Natural killer cell (primary cell): Measurements from ENCODE around the gene DGKD. TPM values are rescaled to one million over a fixed set of nuclear protein-coding genes. Genes with fewer than 3 reads are reported as not detected.

ENCODE experiments used
- ATAC-seq, 3 donors: fragments of 150-1000 bp in 2 of 3; fragments of 200-7000 bp in 1 of 3; cut with Tn5 transposase; 1 replicate in 1 of 3; 2 replicates in 2 of 3; pipeline ENCODE4 v1.10.0; 2021; ENCODE audit warnings: mild to moderate bottlenecking in 2 of 3, moderate library complexity in 2 of 3
- DNase-seq, 2 donors: peaks; one replicate each; pipeline versions ENCODE4 v3.0.0 to v3.0.0-alpha.2; 2013 to 2021; ENCODE audit warnings: mixed read lengths in 1 of 2
- H3K27ac ChIP-seq: one replicate; pipeline ENCODE4 v1.5.1; 2013; ENCODE audit warnings: mild to moderate bottlenecking, low read length
- H3K27me3 ChIP-seq: one replicate; pipeline ENCODE4 v1.6.1; 2013; ENCODE audit warnings: low read length; ENCODE audit not compliant: control insufficient read depth, insufficient read depth
- H3K36me3 ChIP-seq: one replicate; pipeline ENCODE4 v1.6.1; 2013; ENCODE audit warnings: low read length; ENCODE audit not compliant: control insufficient read depth, insufficient read depth
- H3K4me1 ChIP-seq: one replicate; pipeline ENCODE4 v1.6.1; 2013; ENCODE audit warnings: low read length; ENCODE audit not compliant: control insufficient read depth, insufficient read depth
- H3K4me3 ChIP-seq: one replicate; pipeline ENCODE4 v1.5.1; 2013; ENCODE audit warnings: low read length
- H3K9me3 ChIP-seq: one replicate; pipeline ENCODE4 v1.6.1; 2013; ENCODE audit warnings: low read length; ENCODE audit not compliant: control insufficient read depth, insufficient read depth
- H3K27ac Mint-ChIP-seq, 2 donors: one replicate each; pipeline ENCODE4 v1.8.0; 2022; ENCODE audit warnings: mild to moderate bottlenecking in 2 of 2, mixed read lengths in 2 of 2, moderate library complexity in 1 of 2
- H3K27me3 Mint-ChIP-seq, 2 donors: one replicate each; pipeline ENCODE4 v1.8.0; 2022; ENCODE audit warnings: low read depth in 2 of 2, mixed read lengths in 2 of 2
- H3K36me3 Mint-ChIP-seq: one replicate; pipeline ENCODE4 v1.8.0; 2022; ENCODE audit warnings: mixed read lengths
- H3K4me1 Mint-ChIP-seq, 2 donors: one replicate each; pipeline ENCODE4 v1.8.0; 2022; ENCODE audit warnings: mixed read lengths in 2 of 2
- H3K4me3 Mint-ChIP-seq: one replicate; pipeline ENCODE4 v1.8.0; 2022; ENCODE audit warnings: mild to moderate bottlenecking, moderate library complexity, mixed read lengths
- H3K9me3 Mint-ChIP-seq, 2 donors: one replicate each; pipeline ENCODE4 v1.8.0; 2022; ENCODE audit warnings: mixed read lengths in 2 of 2
- CTCF ChIP-seq: fragments of 200-600 bp; IDR thresholded peaks from one replicate; pipeline ENCODE4 v1.8.0; 2022; ENCODE audit warnings: antibody characterized with exemption
- WGBS: methylation state at CpG from one replicate; pipeline ENCODE4 v1.1.7; 2013; ENCODE audit warnings: missing lambda C conversion rate; ENCODE audit not compliant: insufficient coverage; 5-methylcytosine and 5-hydroxymethylcytosine counted together
- intact Hi-C: fragments of 100-400 bp; cut with micrococcal nuclease; formaldehyde crosslinking; loops from one replicate; pipeline ENCODE4 v1.14.2; 2022
- total RNA-seq, 4 donors: library from RNA; stranded (reverse); fragments of 120-200 nt in 1 of 4; gene quantifications; one replicate each; pipeline versions ENCODE4 v1.2.3 to v1.2.4, GENCODE V29; 2013 to 2022

DGKD gene
- total RNA-seq, 3 donors from 2014 or later (not counting 1 experiment from before 2014, with no cell fraction given): 299 to 456 (median 329) TPM

- DNase-seq (peak in 1 of 2 donors; percentile 12), ATAC-seq (no peak)
- H3K9me3 ChIP-seq: no peaks in the 10 kb centered on the region
- peaks cover 22% of the 10 kb centered on the region for H3K36me3 Mint-ChIP-seq
- H3K27ac Mint-ChIP-seq: no peak overlapping the region
- no peaks in the 10 kb centered on the region for H3K4me1 ChIP-seq
- WGBS: 96% methylated on average over 8 of the region's 8 CpGs
- no peak overlapping the region for H3K27ac ChIP-seq
- TF ChIP-seq CTCF: no peak
- no peaks in the 10 kb centered on the region for H3K9me3 Mint-ChIP-seq
- H3K4me3 ChIP-seq: no peak overlapping the region
- no peak overlapping the region for H3K4me3 Mint-ChIP-seq
- no peaks in the 10 kb centered on the region for H3K4me1 Mint-ChIP-seq
- H3K27me3 Mint-ChIP-seq: no peaks in the 10 kb centered on the region
- H3K27me3 ChIP-seq: no peaks in the 10 kb centered on the region
- peaks cover 80% of the 10 kb centered on the region for H3K36me3 ChIP-seq
- intact Hi-C loops: no loop called here
These were observed 114.4 kb downstream of the DGKD start for GRCh38 chr2:233468741-233469110.

- no peaks in the 10 kb centered on the region for H3K4me1 ChIP-seq
- Mint-ChIP-seq H3K27me3 (no peaks in the 10 kb centered on the region), H3K9me3 (no peaks in the 10 kb centered on the region), H3K27ac (peak overlapping the region; percentile 18 to 46), H3K4me3 (peak overlapping the region; percentile 28), H3K4me1 (no peaks in the 10 kb centered on the region), H3K36me3 (peaks cover 19% of the 10 kb centered on the region)
- H3K36me3 ChIP-seq: peaks cover 73% of the 10 kb centered on the region
- H3K27me3 ChIP-seq: no peaks in the 10 kb centered on the region
- WGBS: 92% methylated on average over 32 of the region's 32 CpGs
- H3K27ac ChIP-seq: no peak overlapping the region
- H3K9me3 ChIP-seq: no peaks in the 10 kb centered on the region
- ATAC-seq (no peak), DNase-seq (peak in 1 of 2 donors; percentile 10)
- H3K4me3 ChIP-seq: no peak overlapping the region
- no peak for TF ChIP-seq CTCF
- intact Hi-C loops: no loop called here
These were observed 115.1 kb downstream of the DGKD start for GRCh38 chr2:233469261-233470010.

GRCh38 chr2:233470011-233470687 lies 115.9 kb downstream of the DGKD start:
- WGBS: 96% methylated on average over 19 of the region's 20 CpGs
- no peak for TF ChIP-seq CTCF
- Histone ChIP-seq H3K4me3 (no peak overlapping the region), H3K36me3 (peaks cover 67% of the 10 kb centered on the region), H3K9me3 (no peaks in the 10 kb centered on the region), H3K4me1 (no peaks in the 10 kb centered on the region), H3K27me3 (no peaks in the 10 kb centered on the region), H3K27ac (no peak overlapping the region)
- Mint-ChIP-seq H3K9me3 (no peaks in the 10 kb centered on the region), H3K4me3 (peak overlapping the region; percentile 28), H3K36me3 (peaks cover 19% of the 10 kb centered on the region), H3K4me1 (no peaks in the 10 kb centered on the region), H3K27ac (peak overlapping the region; percentile 18 to 46), H3K27me3 (no peaks in the 10 kb centered on the region)
- intact Hi-C loops: no loop called here
- ATAC-seq (no peak), DNase-seq (peak in 1 of 2 donors; percentile 11)
